H1 (cell line): ENCODE results near the gene TP53BP1. TPM values are rescaled to one million over a fixed set of nuclear protein-coding genes. Genes with fewer than 3 reads are reported as not detected.

Experiments
- CTCF ChIA-PET: fragments of 300-600 bp; sonication (Branson Sonifier 250); formaldehyde crosslinking; loops from one replicate; lab custom pipeline; 2021; ENCODE audit not compliant: partially characterized antibody; lab: Charles Lee
- POLR2A ChIA-PET: fragments of 300-600 bp; sonication (Branson Sonifier 250); formaldehyde crosslinking; loops from one replicate; lab custom pipeline; 2021; ENCODE audit warnings: inconsistent platforms; ENCODE audit not compliant: partially characterized antibody; lab: Charles Lee
- DNase-seq, 2 experiments: peaks; one replicate each; pipeline versions ENCODE4 v3.0.0 to v3.0.0-alpha.2; 2010 to 2022; ENCODE audit warnings: low spot score in 2 of 2, low read depth in 1 of 2, mixed read lengths in 1 of 2
- FAIRE-seq: peaks from 2 replicates; lab custom pipeline; 2011; peaks lifted over from hg19 to GRCh38; lab: Jason Lieb, UNC
- H2AFZ ChIP-seq: 2 replicates; pipeline ENCODE4 v1.8.1; 2012; ENCODE audit warnings: low read length, inconsistent platforms
- H2AK5ac ChIP-seq: 2 replicates; pipeline ENCODE4 v1.6.1; 2013; ENCODE audit warnings: low read depth, low read length
- H2BK120ac ChIP-seq: replicated peaks from 2 replicates; pipeline ENCODE3; 2013; ENCODE audit warnings: low read depth, low read length, inconsistent platforms
- H2BK12ac ChIP-seq: 2 replicates; pipeline ENCODE4 v1.6.1; 2013; ENCODE audit warnings: low read depth, low read length
- H2BK15ac ChIP-seq: 2 replicates; pipeline ENCODE4 v1.6.1; 2013; ENCODE audit warnings: low read length
- H2BK20ac ChIP-seq: 2 replicates; pipeline ENCODE4 v1.6.1; 2013; ENCODE audit warnings: low read length
- H2BK5ac ChIP-seq: 2 replicates; pipeline ENCODE4 v1.6.1; 2013; ENCODE audit warnings: low read depth, low read length
- H3K14ac ChIP-seq: 2 replicates; pipeline ENCODE4 v1.6.1; 2013; ENCODE audit warnings: inconsistent platforms; ENCODE audit not compliant: insufficient read length
- H3K18ac ChIP-seq: 2 replicates; pipeline ENCODE4 v1.6.1; 2013; ENCODE audit warnings: low read length; ENCODE audit errors: extremely low read depth
- H3K23ac ChIP-seq: 2 replicates; pipeline ENCODE4 v1.6.1; 2013; ENCODE audit warnings: inconsistent platforms; ENCODE audit not compliant: insufficient read length
- H3K23me2 ChIP-seq: 2 replicates; pipeline ENCODE4 v1.6.1; 2013; ENCODE audit warnings: low read depth, low read length
- H3K27ac ChIP-seq: 2 replicates; pipeline ENCODE4 v1.6.1; 2011; ENCODE audit warnings: low read depth, low read length, inconsistent platforms
- H3K27me3 ChIP-seq, 4 experiments: replicated peaks in 1 of 4; 1 replicate in 1 of 4; 2 replicates in 3 of 4; pipeline versions ENCODE4 v1.6.1 to v1.8.1; 2011 to 2013; ENCODE audit warnings: low read length in 3 of 4, mild to moderate bottlenecking in 3 of 4, inconsistent platforms in 2 of 4, mixed read lengths in 2 of 4, moderate library complexity in 1 of 4; ENCODE audit not compliant: control insufficient read depth in 3 of 4, insufficient read depth in 3 of 4; ENCODE audit errors: extremely low read depth in 1 of 4
- H3K36me3 ChIP-seq, 4 experiments: 2 replicates each; pipeline versions ENCODE4 v1.6.1 to v1.8.1; 2011 to 2013; ENCODE audit warnings: mild to moderate bottlenecking in 4 of 4, low read length in 3 of 4, moderate library complexity in 2 of 4, control low read depth in 1 of 4, inconsistent platforms in 1 of 4; ENCODE audit not compliant: insufficient read depth in 4 of 4, control insufficient read depth in 2 of 4
- H3K4ac ChIP-seq: replicated peaks from 2 replicates; pipeline ENCODE3; 2013; ENCODE audit warnings: low read length, low read depth, mixed read lengths, inconsistent platforms; ENCODE audit not compliant: insufficient read length
- H3K4me1 ChIP-seq, 4 experiments: replicated peaks in 1 of 4; 1 replicate in 1 of 4; 2 replicates in 3 of 4; pipeline versions ENCODE4 v1.6.1 to v1.8.1; 2011 to 2013; ENCODE audit warnings: low read length in 3 of 4, inconsistent platforms in 2 of 4, mixed read lengths in 1 of 4; ENCODE audit not compliant: insufficient read depth in 4 of 4, control insufficient read depth in 3 of 4
- H3K4me2 ChIP-seq, 2 experiments: 2 replicates each; pipeline versions ENCODE4 v1.6.1 to v1.8.1; 2011 to 2013; ENCODE audit warnings: low read depth in 2 of 2, low read length in 2 of 2, control low read depth in 1 of 2, inconsistent platforms in 1 of 2, mild to moderate bottlenecking in 1 of 2; ENCODE audit not compliant: insufficient read depth in 1 of 2
- H3K4me3 ChIP-seq, 4 experiments: fragments of 200-600, 300-600 bp in 1 of 4; sonication (generic), shearing (Covaris generic), sonication (Bioruptor Twin) in 1 of 4; 2 replicates each; pipeline versions ENCODE4 v1.5.1 to v1.8.1; 2011 to 2016; ENCODE audit warnings: low read length in 4 of 4, low read depth in 3 of 4, control low read depth in 2 of 4, inconsistent platforms in 2 of 4, mild to moderate bottlenecking in 2 of 4, mixed read lengths in 1 of 4, moderate library complexity in 1 of 4; ENCODE audit not compliant: insufficient read depth in 2 of 4; ENCODE audit errors: extremely low read depth in 1 of 4
- H3K56ac ChIP-seq: replicated peaks from 2 replicates; pipeline ENCODE3; 2013; ENCODE audit warnings: low read depth, mild to moderate bottlenecking, mixed read lengths, low read length, inconsistent platforms; ENCODE audit not compliant: insufficient read length
- H3K79me1 ChIP-seq: 2 replicates; pipeline ENCODE4 v1.6.1; 2013; ENCODE audit warnings: low read depth, low read length, control low read depth
- H3K79me2 ChIP-seq, 2 experiments: 2 replicates each; pipeline versions ENCODE4 v1.6.1 to v1.8.1; 2012 to 2013; ENCODE audit warnings: low read length in 2 of 2, mild to moderate bottlenecking in 2 of 2, inconsistent platforms in 1 of 2; ENCODE audit not compliant: insufficient read depth in 2 of 2, control insufficient read depth in 1 of 2
- H3K9ac ChIP-seq, 4 experiments: replicated peaks in 1 of 4; 1 replicate in 1 of 4; 2 replicates in 3 of 4; pipeline versions ENCODE4 v1.6.1 to v1.8.1; 2011 to 2013; ENCODE audit warnings: low read depth in 3 of 4, low read length in 3 of 4, control low read depth in 2 of 4, mild to moderate bottlenecking in 2 of 4, moderate library complexity in 2 of 4, inconsistent platforms in 1 of 4; ENCODE audit errors: extremely low read depth in 1 of 4
- H3K9me3 ChIP-seq, 2 experiments: 2 replicates each; pipeline versions ENCODE4 v1.6.1 to v1.8.1; 2012 to 2013; ENCODE audit warnings: mild to moderate bottlenecking in 2 of 2, moderate library complexity in 2 of 2, control low read depth in 1 of 2, inconsistent platforms in 1 of 2, low read depth in 1 of 2, low read length in 1 of 2, mixed read lengths in 1 of 2; ENCODE audit not compliant: insufficient read depth in 2 of 2
- H4K20me1 ChIP-seq, 2 experiments: replicated peaks in 1 of 2; 2 replicates each; pipeline versions ENCODE3 to v1.8.1; 2011 to 2013; ENCODE audit warnings: inconsistent platforms in 2 of 2, low read length in 2 of 2, mild to moderate bottlenecking in 1 of 2; ENCODE audit not compliant: insufficient read depth in 2 of 2, control insufficient read depth in 1 of 2
- H4K5ac ChIP-seq: 2 replicates; pipeline ENCODE4 v1.6.1; 2013; ENCODE audit warnings: low read length, low read depth, mixed read lengths, inconsistent platforms; ENCODE audit not compliant: insufficient read length
- H4K8ac ChIP-seq: 2 replicates; pipeline ENCODE4 v1.8.0; 2013; ENCODE audit warnings: mild to moderate bottlenecking, moderate library complexity, low read length, inconsistent platforms; ENCODE audit not compliant: insufficient read depth; ENCODE audit errors: extremely low read depth
- H4K91ac ChIP-seq: replicated peaks from 2 replicates; pipeline ENCODE3; 2013; ENCODE audit warnings: low read length, mixed read lengths, inconsistent platforms; ENCODE audit not compliant: insufficient read length
- BACH1 ChIP-seq: IDR thresholded peaks from 2 replicates; pipeline ENCODE4 v1.6.1; 2012; ENCODE audit warnings: low read length, improper control_type of control experiment
- KDM4A ChIP-seq: IDR thresholded peaks from one replicate; pipeline ENCODE4 v1.7.1; 2012; ENCODE audit warnings: low read depth, mild to moderate bottlenecking, moderate library complexity, low read length, inconsistent platforms; ENCODE audit not compliant: severe bottlenecking
- SP2 ChIP-seq: IDR thresholded peaks from 2 replicates; pipeline ENCODE4 v1.6.1; 2012; ENCODE audit warnings: mild to moderate bottlenecking, low read length, inconsistent platforms
- YY1 ChIP-seq: IDR thresholded peaks from 2 replicates; pipeline ENCODE4 v1.6.1; 2011; ENCODE audit warnings: low read depth, mild to moderate bottlenecking, low read length
- WGBS, 2 experiments: shearing (Covaris generic) in 1 of 2; methylation state at CpG; one replicate each; pipeline versions ENCODE4 v1.1.6 to v1.1.7; 2013 to 2015; ENCODE audit warnings: low lambda C conversion rate in 2 of 2, mixed read lengths in 2 of 2, inconsistent platforms in 1 of 2, low coverage in 1 of 2, missing lambda C conversion rate in 1 of 2; ENCODE audit not compliant: insufficient replicate concordance in 2 of 2, insufficient coverage in 1 of 2, insufficient read length in 1 of 2; ENCODE audit errors: extremely low coverage in 1 of 2, missing lambda C conversion rate in 1 of 2; 5-methylcytosine and 5-hydroxymethylcytosine counted together
- polyA plus RNA-seq, 7 experiments: library from polyadenylated mRNA; depleted of rRNA in 3 of 7; stranded (reverse) in 5 of 7; unstranded in 2 of 7; fragments of >200 nt in 5 of 7; fragments of 200-250 nt in 2 of 7; gene quantifications; 1 replicate in 5 of 7; 2 replicates in 1 of 7; 4 replicates in 1 of 7; pipeline versions ENCODE4 v1.2.1 to v1.2.3, GENCODE V29; 2011 to 2013; ENCODE audit warnings: missing spikeins in 2 of 7, mixed read lengths in 2 of 7
- total RNA-seq: library from RNA; stranded (reverse); fragmentation: NEBNext Ultra II Directional; extraction: Animal tissue kit (Norgen Biotek cat#: 25700); gene quantifications from 2 replicates; pipeline ENCODE4 v1.2.1, GENCODE V29; 2021

The TP53BP1 gene
- total and polyA plus RNA-seq, 2 of the 8 experiments (the other 6 are each of a cell fraction or from before 2014, with no cell fraction given): 34.1 to 63.6 TPM

GRCh38 chr15:43469867-43470266 lies 23.1 kb downstream of the TP53BP1 start:
- FAIRE-seq: no peak
- no peaks in the 10 kb centered on the region for H3K4me1 ChIP-seq
- no peak overlapping the region for H2AFZ ChIP-seq
- H3K4ac ChIP-seq: no peak overlapping the region
- peaks cover 0 to 1% (median 0%) of the 10 kb centered on the region in 4 experiments; a peak in 1 of 7 replicates for H3K27me3 ChIP-seq
- H3K9me3 ChIP-seq: no peaks in the 10 kb centered on the region
- H2BK120ac ChIP-seq: no peak overlapping the region
- H2BK15ac ChIP-seq: no peak overlapping the region
- no peak overlapping the region for H4K91ac ChIP-seq
- H4K20me1 ChIP-seq: peaks cover 0 to 4% of the 10 kb centered on the region in 2 experiments
- H2AK5ac ChIP-seq: no peak overlapping the region
- no peak for DNase-seq
- H3K14ac ChIP-seq: no peak overlapping the region
- H3K36me3 ChIP-seq: peaks cover 20 to 75% (median 57%) of the 10 kb centered on the region in 4 experiments
- H4K5ac ChIP-seq: no peak overlapping the region
- no peak overlapping the region for H3K4me3 ChIP-seq
- H3K27ac ChIP-seq: no peak overlapping the region
- H3K23ac ChIP-seq: no peak overlapping the region
- no peak overlapping the region for H2BK20ac ChIP-seq
- no peak overlapping the region for H4K8ac ChIP-seq
- H3K9ac ChIP-seq: no peak overlapping the region; a peak in 1 of 7 replicates
- WGBS, 2 experiments: 87% methylated on average over 3 of the region's 3 CpGs; no CpG with 5 or more reads in 1 of the 2 experiments
- H3K79me1 ChIP-seq: no peaks in the 10 kb centered on the region
- no peak overlapping the region for H3K56ac ChIP-seq
- POLR2A ChIA-PET: interaction anchor here (1.5 to 1.9 kb wide), 2 partner anchors 11 to 21 kb away, joined by 5 to 7 read pairs; no protein-coding TSS in a partner anchor
- H2BK5ac ChIP-seq: no peak overlapping the region
- TF ChIP-seq SP2 (no peak), KDM4A (no peak), BACH1 (no peak), YY1 (no peak)
- no peaks in the 10 kb centered on the region; the same call in 1 of the 2 replicates for H3K23me2 ChIP-seq
- no peak overlapping the region for H3K4me2 ChIP-seq
- no peak overlapping the region for H3K18ac ChIP-seq
- no peaks in the 10 kb centered on the region for H3K79me2 ChIP-seq
- CTCF ChIA-PET: interaction anchor here (0.8 to 1.8 kb wide), 2 partner anchors 9 to 45 kb away, joined by 4 to 5 read pairs; no protein-coding TSS in a partner anchor
- H2BK12ac ChIP-seq: no peak overlapping the region
